Activated naive CD8-positive, alpha-beta T cell (primary cell): ENCODE measurements around the gene AOPEP.

Experiments
- H3K27ac Mint-ChIP-seq: one replicate; pipeline ENCODE4 v1.8.0; 2021; ENCODE audit warnings: mixed read lengths
- H3K27me3 Mint-ChIP-seq: one replicate; pipeline ENCODE4 v1.8.0; 2021; ENCODE audit warnings: mixed read lengths
- H3K36me3 Mint-ChIP-seq: one replicate; pipeline ENCODE4 v1.8.0; 2021; ENCODE audit warnings: mixed read lengths
- H3K4me1 Mint-ChIP-seq: one replicate; pipeline ENCODE4 v1.8.0; 2021; ENCODE audit warnings: low read depth, mixed read lengths
- H3K4me3 Mint-ChIP-seq: one replicate; pipeline ENCODE4 v1.8.0; 2021; ENCODE audit warnings: mild to moderate bottlenecking, mixed read lengths
- H3K9me3 Mint-ChIP-seq: one replicate; pipeline ENCODE4 v1.8.0; 2021; ENCODE audit warnings: low read depth, mixed read lengths

AOPEP gene

DNA sequence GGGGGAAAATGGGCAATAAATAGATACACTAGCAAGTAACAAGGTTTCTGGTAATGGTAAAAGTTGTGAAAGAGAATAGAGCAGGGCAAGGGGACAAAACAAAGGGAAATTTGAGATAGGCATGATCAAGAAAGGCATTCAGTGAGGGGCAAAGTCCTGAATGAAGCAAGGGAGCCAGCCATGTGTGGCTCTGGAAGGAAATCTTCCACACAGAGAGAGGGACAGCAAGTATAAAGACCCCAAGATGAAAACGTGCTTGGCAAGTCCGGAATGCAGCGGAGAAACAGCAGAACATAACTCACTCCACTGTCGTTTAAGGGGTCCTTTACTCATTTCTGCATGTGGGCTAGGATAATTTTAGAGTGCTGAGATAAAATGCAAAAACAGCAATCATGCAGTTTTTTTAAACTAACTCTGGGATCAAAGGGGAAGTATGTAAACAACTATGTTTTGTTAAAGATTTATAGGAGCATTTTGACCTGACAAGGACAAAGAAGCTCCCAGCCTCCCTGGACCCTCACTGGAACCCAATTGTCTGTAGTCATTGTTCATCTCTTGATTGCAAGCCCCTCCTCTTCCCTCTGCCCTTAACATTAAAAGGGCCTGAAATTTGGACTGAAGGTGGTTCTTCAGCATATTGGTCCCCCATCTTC lies 22.9 kb upstream of the AOPEP start:
- no peak overlapping the region for H3K27ac Mint-ChIP-seq
- H3K27me3 Mint-ChIP-seq, result peaks cover 6% of the 10 kb centered on the region
- no peaks in the 10 kb centered on the region for H3K9me3 Mint-ChIP-seq
- H3K36me3 Mint-ChIP-seq, result no peaks in the 10 kb centered on the region
- no peak overlapping the region for H3K4me3 Mint-ChIP-seq
- H3K4me1 Mint-ChIP-seq, result no peaks in the 10 kb centered on the region

DNA sequence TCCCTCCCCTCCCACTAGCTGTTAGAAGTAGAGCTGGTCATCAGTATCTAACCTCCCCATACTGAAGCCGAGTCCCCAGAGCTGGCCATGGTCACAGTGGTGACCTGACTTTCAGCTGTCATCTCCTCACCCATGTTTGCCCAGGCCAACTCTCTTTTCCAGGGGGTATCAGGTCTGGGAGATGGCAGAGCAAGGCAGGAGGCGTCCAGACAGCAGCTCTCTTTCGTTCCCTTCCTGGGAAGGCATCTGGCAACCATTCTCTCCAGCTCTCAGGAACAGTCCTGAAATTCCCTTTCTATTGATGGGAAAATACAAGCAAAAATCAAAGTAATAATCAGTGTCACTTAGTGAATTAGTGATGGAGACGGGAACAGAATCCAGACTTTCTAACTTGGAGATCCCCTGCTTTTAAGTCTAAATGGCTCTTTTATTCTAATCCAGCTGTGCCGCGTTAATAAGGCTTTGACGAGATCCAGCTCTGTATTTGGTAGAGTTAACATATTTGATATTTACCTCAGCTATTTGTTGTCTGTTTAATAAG lies 21.3 kb upstream of the AOPEP start:
- no peak overlapping the region for H3K27ac Mint-ChIP-seq
- H3K4me1 Mint-ChIP-seq, result no peaks in the 10 kb centered on the region
- no peaks in the 10 kb centered on the region for H3K9me3 Mint-ChIP-seq
- peaks cover 4% of the 10 kb centered on the region for H3K27me3 Mint-ChIP-seq
- H3K4me3 Mint-ChIP-seq, result no peak overlapping the region
- H3K36me3 Mint-ChIP-seq, result no peaks in the 10 kb centered on the region

DNA sequence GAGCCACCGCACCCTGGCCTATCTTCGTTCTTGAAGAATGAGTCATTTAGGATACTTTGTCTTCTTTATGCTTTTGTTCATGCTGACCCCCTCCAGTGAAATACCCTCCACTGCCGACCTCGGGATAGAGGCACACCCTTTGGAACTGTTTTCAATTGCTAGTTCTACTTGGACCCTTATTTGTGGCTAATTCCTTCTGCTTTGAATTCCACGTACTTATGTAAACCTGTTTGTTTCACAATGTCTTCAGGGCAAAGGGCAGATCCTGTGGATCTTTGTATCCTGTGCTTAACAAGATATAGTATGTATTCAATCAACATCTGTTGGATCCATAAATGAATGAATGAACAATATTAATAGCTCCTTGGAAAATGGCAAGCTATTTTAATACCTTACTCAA lies 19.6 kb upstream of the AOPEP start:
- no peaks in the 10 kb centered on the region for H3K4me1 Mint-ChIP-seq
- H3K27me3 Mint-ChIP-seq, result peaks cover 7% of the 10 kb centered on the region
- H3K36me3 Mint-ChIP-seq, result no peaks in the 10 kb centered on the region
- no peaks in the 10 kb centered on the region for H3K9me3 Mint-ChIP-seq
- no peak overlapping the region for H3K4me3 Mint-ChIP-seq
- H3K27ac Mint-ChIP-seq, result no peak overlapping the region

DNA sequence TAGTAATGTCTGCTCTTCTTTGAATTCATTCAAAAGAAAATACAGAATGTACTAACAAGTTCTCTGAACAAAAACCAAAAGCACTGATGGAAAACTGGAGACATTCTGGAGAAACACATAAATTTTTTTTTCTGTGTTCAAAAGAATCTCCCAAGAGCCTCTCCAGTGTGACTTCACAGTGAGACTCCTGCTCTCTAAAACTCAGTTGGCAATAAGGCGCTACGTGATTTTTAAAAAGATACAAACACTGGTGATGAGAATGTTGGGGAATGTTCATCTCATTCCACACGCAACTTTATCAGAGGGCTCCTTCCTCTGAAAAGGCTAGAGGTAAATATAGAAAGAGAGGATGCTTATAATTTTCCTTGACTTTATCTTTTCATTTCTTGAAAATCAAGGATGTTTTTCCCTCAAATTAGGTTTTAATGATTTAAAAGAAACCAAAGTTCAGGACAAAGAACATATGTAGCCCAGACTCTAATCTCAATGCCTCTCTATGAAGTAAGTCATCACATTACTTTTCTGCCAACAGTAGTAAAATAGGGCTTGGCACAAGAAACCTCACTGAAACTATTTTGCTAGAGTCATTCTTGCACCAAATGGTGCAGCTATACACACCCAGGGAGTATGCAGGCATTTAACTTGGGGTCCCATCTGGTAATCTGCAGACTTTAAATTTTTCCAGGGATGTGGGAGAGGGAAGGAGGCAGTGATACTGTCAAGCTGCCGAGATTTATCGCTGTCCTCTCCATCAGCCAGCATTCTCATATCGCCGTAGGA lies 12.9 kb upstream of the AOPEP start:
- Mint-ChIP-seq H3K4me1 (no peaks in the 10 kb centered on the region), H3K27ac (no peak overlapping the region), H3K4me3 (no peak overlapping the region), H3K27me3 (peaks cover 23% of the 10 kb centered on the region), H3K36me3 (peaks cover 4% of the 10 kb centered on the region), H3K9me3 (no peaks in the 10 kb centered on the region)

DNA sequence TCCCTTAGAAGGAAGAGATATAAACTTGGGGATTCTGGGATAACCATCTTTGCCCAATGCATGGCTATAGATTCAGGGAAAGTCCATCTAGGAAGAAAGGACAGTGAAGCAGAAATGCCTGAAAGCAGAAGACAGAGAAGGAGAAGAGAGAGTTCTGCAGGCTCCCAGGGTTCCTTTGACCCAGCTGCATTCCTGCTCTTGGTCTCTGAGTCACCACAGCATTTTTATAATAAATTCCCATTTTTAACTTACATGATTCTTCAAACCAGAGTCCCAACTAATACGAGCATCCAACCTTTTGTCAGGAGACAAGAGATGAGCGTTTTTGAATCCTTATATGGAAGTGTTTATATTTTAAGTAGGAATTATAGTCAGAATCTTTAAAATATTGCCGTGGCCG lies 12.0 kb upstream of the AOPEP start:
- Mint-ChIP-seq H3K9me3 (no peaks in the 10 kb centered on the region), H3K4me3 (no peak overlapping the region), H3K27ac (no peak overlapping the region), H3K27me3 (peaks cover 23% of the 10 kb centered on the region), H3K36me3 (peaks cover 4% of the 10 kb centered on the region), H3K4me1 (no peaks in the 10 kb centered on the region)

DNA sequence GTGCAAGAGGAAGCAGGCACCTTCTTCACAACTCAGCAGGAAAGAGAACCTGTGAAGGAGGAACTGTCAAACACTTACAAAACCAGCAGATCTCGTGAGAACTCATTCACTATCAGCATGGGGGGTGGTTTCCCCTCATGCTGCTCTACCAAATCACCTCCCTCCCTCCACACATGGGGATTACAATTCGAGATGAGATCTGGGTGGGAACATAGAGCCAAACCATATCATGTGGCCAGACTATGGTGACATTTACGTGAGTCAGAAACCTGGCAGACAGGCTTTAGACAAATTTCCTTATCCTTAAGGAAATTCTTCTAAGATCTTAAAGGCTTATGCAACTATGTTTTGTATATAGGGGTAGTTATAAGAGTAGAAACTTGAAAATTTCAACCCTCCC lies 8.7 kb upstream of the AOPEP start:
- H3K36me3 Mint-ChIP-seq, result peaks cover 4% of the 10 kb centered on the region
- H3K4me1 Mint-ChIP-seq, result no peaks in the 10 kb centered on the region
- H3K9me3 Mint-ChIP-seq, result no peaks in the 10 kb centered on the region
- no peak overlapping the region for H3K4me3 Mint-ChIP-seq
- H3K27me3 Mint-ChIP-seq, result peaks cover 20% of the 10 kb centered on the region
- no peak overlapping the region for H3K27ac Mint-ChIP-seq

DNA sequence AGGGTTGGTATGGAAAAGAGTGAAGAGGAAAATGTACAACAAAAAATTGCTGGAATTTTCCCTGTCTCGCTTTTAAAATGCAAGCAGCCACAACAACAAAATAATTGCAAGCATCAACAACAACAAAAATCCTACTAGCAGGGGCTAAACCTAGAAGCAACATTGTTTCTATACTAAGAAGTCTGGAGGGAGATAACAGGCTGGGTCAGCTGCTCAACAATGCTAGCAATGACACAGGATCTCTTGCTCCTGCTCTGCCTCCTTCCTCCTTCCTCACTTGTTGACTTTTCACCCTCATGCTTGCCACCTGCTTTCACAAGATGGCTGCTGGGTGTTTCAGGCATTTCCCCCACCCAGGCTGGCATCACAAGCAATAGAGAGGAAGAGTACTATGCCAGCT lies 7.6 kb upstream of the AOPEP start:
- no peaks in the 10 kb centered on the region for H3K9me3 Mint-ChIP-seq
- H3K4me1 Mint-ChIP-seq, result no peaks in the 10 kb centered on the region
- H3K27ac Mint-ChIP-seq, result no peak overlapping the region
- H3K27me3 Mint-ChIP-seq, result peaks cover 16% of the 10 kb centered on the region
- peaks cover 4% of the 10 kb centered on the region for H3K36me3 Mint-ChIP-seq
- H3K4me3 Mint-ChIP-seq, result no peak overlapping the region

DNA sequence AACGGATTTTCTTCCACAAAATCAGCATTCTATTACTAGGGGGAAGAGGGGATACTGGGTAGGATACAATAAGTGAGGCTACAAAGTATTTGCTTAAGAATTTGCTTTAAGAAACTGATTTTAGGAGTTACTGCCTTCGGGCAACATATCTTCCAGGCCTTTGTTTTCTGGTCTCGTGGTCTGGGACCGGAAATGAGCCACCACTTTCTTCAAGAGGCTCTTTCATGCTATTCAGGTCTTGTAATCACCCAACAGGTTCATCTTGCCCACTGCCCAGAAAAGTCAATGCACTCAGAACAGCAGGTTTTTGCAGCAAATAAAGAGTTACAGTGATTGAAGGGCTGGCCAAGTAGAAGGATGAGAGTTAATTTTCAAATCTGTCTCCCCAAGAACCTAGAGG lies 6.6 kb upstream of the AOPEP start:
- peaks cover 16% of the 10 kb centered on the region for H3K27me3 Mint-ChIP-seq
- peaks cover 4% of the 10 kb centered on the region for H3K36me3 Mint-ChIP-seq

DNA sequence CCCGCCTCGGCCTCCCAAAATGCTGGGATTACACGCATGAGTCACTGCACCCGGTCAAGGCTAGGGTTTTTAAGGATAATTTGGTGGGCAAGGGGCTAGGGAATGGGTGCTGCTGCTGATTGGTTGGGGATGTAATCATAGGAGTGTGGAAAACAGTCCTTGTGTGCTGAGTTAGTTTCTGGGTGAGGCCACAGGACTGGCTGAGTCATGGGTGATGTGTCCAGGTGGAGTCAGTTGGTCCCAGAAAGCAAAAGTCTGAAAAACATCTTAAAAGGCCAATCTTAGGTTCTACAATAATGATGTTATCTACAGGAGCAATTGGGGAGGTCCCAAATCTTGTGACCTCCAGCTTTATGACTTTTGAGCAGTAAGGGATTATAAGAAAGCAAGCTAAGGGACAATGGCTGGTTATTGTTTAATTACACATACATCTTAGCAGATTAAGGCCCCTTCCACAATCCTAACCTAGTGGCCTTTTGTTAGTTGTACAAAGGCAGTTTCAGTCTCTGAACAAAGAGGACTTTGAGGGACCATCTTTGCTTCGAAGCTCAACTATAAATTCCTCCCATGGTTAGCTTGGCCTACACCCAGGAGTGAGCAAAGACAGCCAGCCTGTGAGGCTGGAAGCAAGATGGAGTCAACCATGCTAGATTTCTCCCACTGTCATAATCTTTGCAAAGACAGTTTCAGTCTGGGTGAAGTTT lies 5.5 kb upstream of the AOPEP start:
- H3K4me3 Mint-ChIP-seq, result no peak overlapping the region
- no peaks in the 10 kb centered on the region for H3K9me3 Mint-ChIP-seq
- H3K27ac Mint-ChIP-seq, result no peak overlapping the region
- H3K36me3 Mint-ChIP-seq, result peaks cover 4% of the 10 kb centered on the region
- peaks cover 15% of the 10 kb centered on the region for H3K27me3 Mint-ChIP-seq
- H3K4me1 Mint-ChIP-seq, result no peaks in the 10 kb centered on the region

More for the DNA sequence above, 6.6 kb upstream of the AOPEP start:
- H3K9me3 Mint-ChIP-seq, result no peaks in the 10 kb centered on the region
- H3K4me1 Mint-ChIP-seq, result no peaks in the 10 kb centered on the region
- H3K4me3 Mint-ChIP-seq, result no peak overlapping the region
- H3K27ac Mint-ChIP-seq, result no peak overlapping the region

DNA sequence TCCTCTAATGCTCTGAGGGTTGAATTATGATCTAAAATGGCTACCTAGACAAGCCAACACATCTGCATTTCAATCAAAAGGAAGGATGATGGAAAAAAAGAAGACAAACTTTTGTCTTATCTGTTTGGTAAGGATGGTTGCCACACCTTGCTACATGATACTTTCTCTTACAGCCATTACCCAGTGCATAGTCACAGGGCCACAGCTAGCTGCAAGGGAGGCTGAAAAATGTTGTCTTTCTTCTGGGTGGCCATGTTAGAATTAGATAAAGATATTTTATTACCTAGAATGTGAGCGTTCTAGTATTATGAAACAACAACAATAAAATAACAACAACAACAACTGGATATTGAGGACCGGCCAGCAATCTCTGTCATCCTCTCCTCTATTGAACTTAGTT lies 4.7 kb upstream of the AOPEP start:
- Mint-ChIP-seq H3K36me3 (peaks cover 4% of the 10 kb centered on the region), H3K27me3 (peaks cover 10% of the 10 kb centered on the region), H3K4me1 (peaks cover 1% of the 10 kb centered on the region), H3K4me3 (no peak overlapping the region), H3K9me3 (no peaks in the 10 kb centered on the region), H3K27ac (no peak overlapping the region)

DNA sequence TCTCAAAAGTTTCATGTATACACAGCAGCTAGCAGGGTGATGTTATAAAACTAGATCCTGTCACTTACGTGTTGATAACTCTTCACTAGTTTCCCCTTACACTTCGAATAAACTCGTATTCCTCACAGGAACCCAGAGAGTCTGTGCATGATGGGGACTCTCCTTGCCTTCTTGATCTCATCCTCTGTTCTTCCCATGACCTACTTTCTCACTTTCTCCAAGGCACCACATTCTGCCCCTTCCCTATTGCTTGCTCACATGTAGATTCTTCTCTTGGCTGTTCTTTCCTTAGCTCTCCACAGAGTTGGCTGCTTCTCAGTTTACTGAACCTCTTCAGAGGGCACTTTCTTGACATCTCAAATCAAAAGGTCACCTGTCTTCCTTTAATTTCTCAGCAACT lies 1.2 kb upstream of the AOPEP start:
- peak overlapping the region; percentile 22 for H3K27ac Mint-ChIP-seq
- H3K4me1 Mint-ChIP-seq, result peaks cover 9% of the 10 kb centered on the region
- peak overlapping the region; percentile 59 for H3K4me3 Mint-ChIP-seq
- H3K9me3 Mint-ChIP-seq, result no peaks in the 10 kb centered on the region
- no peaks in the 10 kb centered on the region for H3K27me3 Mint-ChIP-seq
- H3K36me3 Mint-ChIP-seq, result no peaks in the 10 kb centered on the region

DNA sequence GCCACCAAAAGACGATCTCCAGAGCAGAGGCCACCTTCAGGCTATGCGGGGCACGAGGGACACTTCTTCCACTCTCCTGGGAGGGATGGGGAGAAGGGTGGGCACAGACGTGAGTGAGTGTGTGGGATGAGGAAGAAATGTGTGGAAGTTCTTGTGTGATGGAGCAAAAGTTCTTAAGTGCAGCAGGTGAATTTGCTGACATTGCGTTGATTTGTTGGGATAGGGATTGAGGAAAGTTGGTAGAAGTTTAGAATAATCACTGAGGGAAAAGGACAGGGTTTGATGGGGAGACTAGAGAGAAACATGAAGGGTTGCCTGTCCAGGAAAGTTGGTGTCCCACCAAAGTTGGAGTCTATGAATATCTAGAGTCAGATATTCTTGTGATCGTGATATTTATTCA lies 2.2 kb downstream of the AOPEP start:
- Mint-ChIP-seq H3K9me3 (no peaks in the 10 kb centered on the region), H3K27me3 (no peaks in the 10 kb centered on the region), H3K4me1 (peaks cover 9% of the 10 kb centered on the region), H3K36me3 (no peaks in the 10 kb centered on the region), H3K27ac (no peak overlapping the region), H3K4me3 (peak overlapping the region; percentile 20)

DNA sequence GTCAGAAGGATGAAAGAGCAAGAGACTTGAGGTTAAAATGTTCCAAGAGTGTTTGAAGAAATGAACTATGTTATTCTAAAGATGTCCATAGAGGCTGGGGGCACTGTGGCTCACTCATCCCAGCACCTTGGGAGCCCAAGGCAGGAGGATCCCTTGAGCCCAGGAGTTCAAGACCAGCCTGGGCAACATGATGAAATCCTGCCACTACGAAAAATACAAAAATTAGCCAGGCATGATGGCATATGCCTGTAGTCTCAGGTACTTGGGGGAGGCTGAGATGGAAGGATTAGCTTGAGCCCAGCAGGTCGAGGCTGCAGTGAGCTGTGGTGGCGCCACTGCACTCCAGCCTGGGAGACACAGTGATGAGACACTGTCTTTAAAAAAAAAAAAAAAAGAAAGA lies 2.7 kb downstream of the AOPEP start:
- no peaks in the 10 kb centered on the region for H3K36me3 Mint-ChIP-seq
- H3K27me3 Mint-ChIP-seq, result no peaks in the 10 kb centered on the region
- H3K4me1 Mint-ChIP-seq, result peaks cover 9% of the 10 kb centered on the region
- H3K27ac Mint-ChIP-seq, result no peak overlapping the region
- no peaks in the 10 kb centered on the region for H3K9me3 Mint-ChIP-seq
- no peak overlapping the region for H3K4me3 Mint-ChIP-seq

DNA sequence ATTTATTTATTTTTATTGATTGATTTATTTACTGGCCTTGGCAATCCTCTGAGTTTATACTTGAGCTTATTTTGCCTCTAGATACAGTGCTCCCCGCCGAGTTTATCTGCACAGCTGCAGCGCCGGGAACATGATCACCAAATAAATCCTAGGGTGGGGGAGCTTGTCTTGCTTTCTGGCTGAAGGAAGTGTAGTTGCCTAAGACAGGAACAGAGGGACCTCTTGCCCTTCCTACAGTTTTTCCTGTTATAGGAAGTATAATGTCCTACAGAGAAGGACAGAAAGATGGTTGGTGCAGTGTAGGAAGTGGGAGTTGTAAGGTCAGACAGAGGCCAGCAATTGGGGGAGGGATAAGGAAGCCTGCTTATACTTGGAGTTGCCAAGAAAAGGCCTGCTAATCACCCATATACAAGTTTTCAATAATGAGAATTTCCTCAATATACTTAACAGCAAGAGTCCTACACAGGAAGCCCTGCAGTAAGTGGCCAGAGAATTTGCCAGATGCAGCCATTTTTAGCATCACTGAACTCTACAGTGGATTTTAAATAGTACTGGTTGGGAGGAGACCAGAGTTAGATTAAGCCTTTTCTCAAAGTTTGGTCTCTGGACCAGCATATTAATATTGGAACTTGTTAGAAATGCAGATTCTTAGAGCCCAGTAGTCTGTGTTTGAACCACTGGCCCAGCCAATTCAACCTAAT lies 7.7 kb downstream of the AOPEP start:
- Mint-ChIP-seq H3K27ac (no peak overlapping the region), H3K4me1 (no peaks in the 10 kb centered on the region), H3K4me3 (no peak overlapping the region), H3K36me3 (peaks cover 4% of the 10 kb centered on the region), H3K27me3 (no peaks in the 10 kb centered on the region), H3K9me3 (no peaks in the 10 kb centered on the region)

DNA sequence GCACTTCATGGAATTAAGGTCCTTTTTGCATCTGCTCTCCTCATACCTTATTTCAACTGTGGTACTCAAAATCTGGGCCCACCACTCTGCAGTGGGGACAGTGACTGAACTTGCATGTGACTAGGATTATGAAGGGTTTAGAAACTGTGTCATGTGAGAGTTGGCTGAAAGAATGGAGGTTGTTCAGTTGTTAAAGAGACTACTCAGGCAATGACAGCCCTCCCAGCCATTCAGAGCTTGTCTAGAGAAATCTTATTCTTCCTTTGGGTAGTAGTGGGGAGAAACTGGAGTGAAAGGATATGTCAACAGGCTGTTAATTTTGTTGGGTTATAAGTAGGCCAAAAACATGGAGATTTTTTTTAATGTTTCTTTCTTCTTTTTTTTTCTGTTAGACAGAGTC lies 10.3 kb downstream of the AOPEP start:
- Mint-ChIP-seq H3K27me3 (no peaks in the 10 kb centered on the region), H3K36me3 (peaks cover 7% of the 10 kb centered on the region), H3K4me3 (no peak overlapping the region), H3K4me1 (no peaks in the 10 kb centered on the region), H3K27ac (no peak overlapping the region), H3K9me3 (no peaks in the 10 kb centered on the region)
